Measurements from ENCODE around the gene RBMY1D.
"Not testable (repeated sequence)": the region's sequence is repeated elsewhere in the genome, so short reads cannot be mapped to it uniquely, and the experiment has no call there.

The RBMY1D gene

DNA sequence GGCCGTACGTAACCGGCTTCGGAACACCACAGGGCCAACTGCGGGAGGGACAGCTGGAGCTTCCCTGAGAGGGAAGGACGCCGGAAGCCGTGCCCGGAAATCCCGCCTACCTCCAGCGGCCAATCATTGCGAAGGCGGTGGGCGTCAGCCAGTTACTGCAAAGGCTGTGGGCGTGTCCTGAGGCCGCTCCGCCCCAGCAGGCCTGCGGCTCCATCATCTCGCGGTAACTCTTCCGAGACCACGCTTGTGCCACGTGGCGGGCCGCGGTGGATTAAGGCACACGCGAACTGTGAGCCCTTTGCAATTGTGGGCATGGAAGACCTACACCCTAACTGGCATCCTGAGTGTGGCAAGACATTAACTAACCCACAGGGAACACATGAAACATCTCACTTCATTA, at the start of gene RBMY1D:
RBMY1D (minus strand) TSS at position 101 of the 400 bp plus-strand sequence. CDS start 2,013 bp downstream, outside the sequence.
- DNase-seq, result not testable (repeated sequence)

DNA sequence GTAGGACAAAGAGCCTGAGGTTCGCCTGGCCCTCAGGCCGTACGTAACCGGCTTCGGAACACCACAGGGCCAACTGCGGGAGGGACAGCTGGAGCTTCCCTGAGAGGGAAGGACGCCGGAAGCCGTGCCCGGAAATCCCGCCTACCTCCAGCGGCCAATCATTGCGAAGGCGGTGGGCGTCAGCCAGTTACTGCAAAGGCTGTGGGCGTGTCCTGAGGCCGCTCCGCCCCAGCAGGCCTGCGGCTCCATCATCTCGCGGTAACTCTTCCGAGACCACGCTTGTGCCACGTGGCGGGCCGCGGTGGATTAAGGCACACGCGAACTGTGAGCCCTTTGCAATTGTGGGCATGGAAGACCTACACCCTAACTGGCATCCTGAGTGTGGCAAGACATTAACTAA, 23.6 kb upstream of the RBMY1D start, which contains the start of gene RBMY1E:
RBMY1E (minus strand) TSS at position 101 of the 400 bp plus-strand sequence. CDS start 1,978 bp downstream, outside the sequence.
- DNase-seq, result not testable (repeated sequence)

DNA sequence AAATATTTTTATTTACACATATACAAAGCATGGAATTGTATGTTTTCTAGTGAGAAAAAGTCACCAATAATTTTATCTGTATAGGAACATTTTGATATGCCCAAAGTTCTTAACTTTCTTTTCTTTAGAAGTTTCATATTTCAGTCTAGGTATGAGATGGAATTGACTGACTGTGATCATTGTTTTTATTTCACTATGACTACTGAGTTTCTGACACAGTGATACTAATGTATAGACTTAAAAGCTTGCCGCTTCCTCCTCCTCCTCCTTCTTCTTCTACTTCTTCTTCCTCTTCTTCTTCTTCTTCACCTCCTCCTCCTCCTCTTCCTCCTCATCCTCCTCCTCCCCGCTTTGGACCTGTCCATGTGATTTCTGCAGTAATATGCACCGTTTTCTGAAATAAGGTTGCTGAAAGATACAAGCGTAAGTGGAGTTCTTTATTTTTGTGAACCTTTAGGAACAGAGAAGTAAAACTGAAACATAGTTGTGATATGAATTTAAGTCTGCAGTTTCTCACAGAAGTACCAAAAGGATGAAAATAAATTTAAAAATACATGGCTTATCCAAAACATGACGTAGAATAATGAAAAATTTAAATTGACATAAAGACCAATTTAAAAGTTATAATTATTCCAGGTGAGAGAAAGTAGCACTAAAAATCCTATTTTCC, 24.8 kb downstream of the RBMY1D start:
- not testable (repeated sequence) for DNase-seq

DNA sequence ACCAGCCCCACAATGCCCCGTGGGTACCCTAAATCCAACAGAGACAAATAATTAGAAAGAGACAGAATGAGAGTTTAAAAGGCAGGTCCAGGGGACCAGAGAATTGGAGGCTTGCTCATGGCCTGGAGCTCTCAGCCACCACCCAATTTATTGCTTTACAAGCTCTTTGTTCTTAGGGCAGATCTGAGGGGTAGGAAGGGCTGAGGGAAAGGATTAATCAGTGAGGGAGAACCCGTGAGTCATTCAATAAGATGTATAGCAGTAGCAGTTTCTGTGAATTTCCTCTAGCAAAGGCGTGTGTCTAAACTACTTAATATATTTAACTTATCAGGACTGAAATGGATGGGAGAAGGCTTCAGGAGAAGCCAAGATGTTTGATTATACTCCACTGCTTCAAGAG, 48.8 kb downstream of the RBMY1D start:
- DNase-seq, result no peak

DNA sequence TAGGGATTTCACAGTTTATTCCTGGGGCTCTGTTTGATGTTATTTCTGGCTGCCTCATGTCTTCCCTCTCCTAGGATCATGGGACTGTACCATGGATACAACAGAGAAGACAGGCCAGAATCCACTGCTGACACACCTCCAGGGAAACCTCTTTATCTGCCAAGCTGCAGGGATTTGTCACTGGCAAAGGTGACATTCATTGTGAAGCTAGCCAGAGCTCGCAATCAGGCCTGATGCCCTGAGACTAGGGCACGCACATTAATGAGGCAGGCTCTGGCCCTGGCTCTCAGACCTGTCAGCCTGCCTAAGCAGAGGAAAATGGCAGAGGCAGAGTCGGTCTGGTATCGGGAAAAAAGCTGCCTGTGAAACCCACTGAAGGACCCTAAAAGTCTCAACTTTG, 52.2 kb downstream of the RBMY1D start:
- DNase-seq, result no peak

DNA sequence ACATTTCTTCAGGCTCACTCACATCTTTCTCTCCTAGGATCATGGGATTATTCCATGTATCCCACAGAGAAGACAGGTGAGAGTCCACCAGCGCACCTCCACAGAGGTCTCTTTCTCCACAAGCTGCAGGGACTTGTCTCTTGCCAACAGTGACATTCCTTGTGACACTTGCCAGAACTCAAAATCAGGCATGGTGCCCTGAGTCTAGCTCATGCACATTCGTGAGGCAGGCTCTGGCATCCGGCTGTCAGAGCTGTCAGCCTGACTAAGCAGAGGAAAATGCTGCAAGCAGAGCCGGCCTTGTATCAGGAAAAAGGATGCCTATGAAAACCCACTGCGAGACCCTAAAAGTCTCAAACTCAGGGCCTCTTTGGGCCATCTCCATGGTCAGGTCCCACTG, 54.8 kb downstream of the RBMY1D start:
- no peak for DNase-seq

DNA sequence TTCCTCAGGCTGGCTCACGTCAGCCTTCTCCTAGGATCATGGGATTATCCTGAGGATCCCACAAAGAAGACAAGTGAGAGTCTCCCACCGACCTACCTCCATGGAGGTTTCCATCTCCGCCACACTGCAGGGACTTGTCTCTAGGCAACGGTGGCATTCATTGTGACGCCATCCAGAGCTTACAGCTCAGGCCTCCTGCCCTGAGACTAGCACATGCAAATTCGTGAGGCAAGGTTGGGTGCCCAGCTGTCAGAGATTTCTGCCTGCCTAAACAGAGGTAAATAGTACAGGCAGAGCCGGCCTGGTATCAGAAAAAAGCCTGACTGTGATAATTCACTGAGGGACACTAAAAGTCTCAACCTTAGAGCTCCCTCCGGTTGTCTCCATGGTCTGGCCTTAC, 58.0 kb downstream of the RBMY1D start:
- no peak for DNase-seq

DNA sequence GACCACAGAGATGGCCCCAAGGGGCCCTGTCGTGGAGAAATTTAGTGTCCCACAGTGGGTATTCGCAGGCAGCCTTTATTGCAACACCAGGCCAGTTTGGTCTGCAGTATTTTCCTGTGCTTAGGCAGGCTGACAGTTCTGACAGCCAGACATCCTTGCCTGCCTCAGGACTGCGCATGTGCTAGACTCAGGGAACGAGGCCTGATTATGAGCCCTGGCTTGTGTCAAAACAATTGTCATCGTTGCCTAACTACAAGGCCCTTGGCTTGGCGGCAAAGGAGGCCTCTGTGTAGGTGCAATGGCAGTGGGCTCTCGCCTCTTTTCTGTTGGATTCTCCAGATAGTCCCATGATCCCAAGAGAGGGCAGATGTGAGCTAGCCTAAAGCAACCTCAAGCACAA, 59.3 kb downstream of the RBMY1D start:
- no peak for DNase-seq
